B cell (primary cell): ENCODE measurements around the gene MRPS15. TPM values are rescaled to one million over a fixed set of nuclear protein-coding genes. Genes with fewer than 3 reads are reported as not detected.

Experiments used
- ATAC-seq: fragments of 200-7000 bp; cut with Tn5 transposase; one replicate; pipeline ENCODE4 v1.10.0; 2021; ENCODE audit warnings: low read depth, mild to moderate bottlenecking, moderate number of reproducible peaks, moderate library complexity
- CTCF ChIA-PET: fragments of 350-600 bp; sonication (Branson Sonifier 250); formaldehyde crosslinking; loops from one replicate; lab custom pipeline; 2021; ENCODE audit warnings: antibody characterized with exemption, inconsistent platforms; lab: Charles Lee
- POLR2A ChIA-PET: fragments of 350-600 bp; sonication (Branson Sonifier 250); formaldehyde crosslinking; loops from one replicate; lab custom pipeline; 2021; ENCODE audit warnings: antibody characterized with exemption; lab: Charles Lee
- DNase-seq: peaks from one replicate; pipeline ENCODE4 v3.0.0; 2013
- H2AFZ ChIP-seq: 2 replicates; pipeline ENCODE4 v1.6.1; 2012; ENCODE audit warnings: mild to moderate bottlenecking, low read depth, low read length; ENCODE audit not compliant: insufficient read depth, poor library complexity, severe bottlenecking
- H3K27ac ChIP-seq, 2 donors: 1 replicate in 1 of 2; 2 replicates in 1 of 2; pipeline ENCODE4 v1.5.1; 2012 to 2013; ENCODE audit warnings: low read length in 2 of 2, mild to moderate bottlenecking in 2 of 2, moderate library complexity in 1 of 2
- H3K27me3 ChIP-seq, 4 experiments: fragments of 200-600 bp in 1 of 4; sonication (generic) in 1 of 4; replicated peaks in 1 of 4; 1 replicate in 2 of 4; 2 replicates in 2 of 4; pipeline versions ENCODE4 v1.6.1 to v1.7.0; 2013 to 2016; ENCODE audit warnings: low read length in 3 of 4, mild to moderate bottlenecking in 2 of 4, mixed read lengths in 1 of 4, moderate library complexity in 1 of 4; ENCODE audit not compliant: insufficient read depth in 4 of 4, control insufficient read depth in 3 of 4; ENCODE audit errors: control extremely low read depth in 1 of 4
- H3K36me3 ChIP-seq, 2 experiments: replicated peaks in 1 of 2; 1 replicate in 1 of 2; 2 replicates in 1 of 2; pipeline versions ENCODE4 v1.6.1 to v1.7.1; 2013; ENCODE audit warnings: low read length in 1 of 2; ENCODE audit not compliant: insufficient read depth in 2 of 2, control insufficient read depth in 1 of 2; ENCODE audit errors: control extremely low read depth in 1 of 2, extremely low read depth in 1 of 2
- H3K4me1 ChIP-seq, 2 donors: fragments of 200-600 bp in 1 of 2; sonication (generic) in 1 of 2; 1 replicate in 1 of 2; 2 replicates in 1 of 2; pipeline versions ENCODE4 v1.5.1 to v1.6.1; 2013 to 2017; ENCODE audit warnings: low read length in 2 of 2; ENCODE audit not compliant: control insufficient read depth in 2 of 2, insufficient read depth in 2 of 2
- H3K4me2 ChIP-seq: replicated peaks from 2 replicates; pipeline ENCODE3; 2012; ENCODE audit warnings: mild to moderate bottlenecking, low read depth, low read length; ENCODE audit not compliant: poor library complexity, severe bottlenecking
- H3K4me3 ChIP-seq, 5 experiments: fragments of 200-600 bp in 1 of 5; sonication (generic) in 1 of 5; 1 replicate in 3 of 5; 2 replicates in 2 of 5; pipeline versions ENCODE4 v1.5.1 to v1.7.0; 2011 to 2016; ENCODE audit warnings: low read length in 4 of 5, mild to moderate bottlenecking in 4 of 5, low read depth in 2 of 5, control low read depth in 1 of 5, moderate library complexity in 1 of 5; ENCODE audit not compliant: insufficient read depth in 1 of 5; ENCODE audit errors: control extremely low read depth in 1 of 5, extremely low read depth in 1 of 5
- H3K79me2 ChIP-seq: fragments of 200-600 bp; sonication (generic); one replicate; pipeline ENCODE4 v1.6.0; 2016; ENCODE audit warnings: low read length; ENCODE audit not compliant: control insufficient read depth, insufficient read depth
- H3K9ac ChIP-seq: fragments of 200-600 bp; sonication (generic); 2 replicates; pipeline ENCODE4 v1.6.1; 2017; ENCODE audit warnings: mild to moderate bottlenecking, low read length, moderate library complexity
- H3K9me3 ChIP-seq, 3 donors: one replicate each; pipeline versions ENCODE4 v1.6.1 to v1.7.1; 2013; ENCODE audit warnings: low read length in 2 of 3; ENCODE audit not compliant: control insufficient read depth in 2 of 3, insufficient read depth in 1 of 3; ENCODE audit errors: control extremely low read depth in 1 of 3
- H4K20me1 ChIP-seq: 2 replicates; pipeline ENCODE4 v1.6.0; 2012; ENCODE audit warnings: mild to moderate bottlenecking, low read length; ENCODE audit not compliant: insufficient read depth, control insufficient read depth, poor library complexity, severe bottlenecking
- H3K27ac Mint-ChIP-seq: one replicate; pipeline ENCODE4 v1.8.0; 2021; ENCODE audit warnings: mixed read lengths
- H3K27me3 Mint-ChIP-seq: one replicate; pipeline ENCODE4 v1.8.0; 2021; ENCODE audit warnings: mixed read lengths
- H3K4me1 Mint-ChIP-seq: one replicate; pipeline ENCODE4 v1.8.0; 2021; ENCODE audit warnings: mixed read lengths
- H3K4me3 Mint-ChIP-seq: one replicate; pipeline ENCODE4 v1.8.0; 2021; ENCODE audit warnings: mixed read lengths
- H3K9me3 Mint-ChIP-seq: one replicate; pipeline ENCODE4 v1.8.0; 2022; ENCODE audit warnings: mixed read lengths; ENCODE audit not compliant: insufficient read depth
- CTCF ChIP-seq: fragments of 200-600 bp; IDR thresholded peaks from one replicate; pipeline ENCODE4 v1.8.0; 2022; ENCODE audit warnings: antibody characterized with exemption, mild to moderate bottlenecking
- EZH2 ChIP-seq: IDR thresholded peaks from 2 replicates; pipeline ENCODE4 v1.6.1; 2012; ENCODE audit warnings: borderline replicate concordance, low read depth, mild to moderate bottlenecking, moderate library complexity, low read length; ENCODE audit not compliant: insufficient read depth, poor library complexity, severe bottlenecking
- WGBS: methylation state at CpG from one replicate; pipeline ENCODE4 v1.1.5; 2013; ENCODE audit warnings: missing lambda C conversion rate; ENCODE audit not compliant: insufficient coverage; 5-methylcytosine and 5-hydroxymethylcytosine counted together
- intact Hi-C: fragments of 100-400 bp; cut with micrococcal nuclease; formaldehyde crosslinking; loops from one replicate; pipeline ENCODE4 v1.10.0; 2022
- polyA plus RNA-seq: library from polyadenylated mRNA; depleted of rRNA; stranded (reverse); fragments of >200 nt; gene quantifications from 2 replicates; pipeline ENCODE4 v1.2.3, GENCODE V29; 2012
- total RNA-seq, 2 donors: library from RNA; stranded (reverse); fragments of 120-200 nt in 1 of 2; gene quantifications; 1 replicate in 1 of 2; 2 replicates in 1 of 2; pipeline versions ENCODE4 v1.2.3 to v1.2.4, GENCODE V29; 2013 to 2022

Gene MRPS15
- total and polyA plus RNA-seq, 2 donors (not counting 1 experiment from before 2014, with no cell fraction given) = 27.1 to 34.4 TPM

- ChIA-PET POLR2A (no interaction called here), CTCF (interaction anchor here (0.7 kb wide), 1 partner anchor 984 kb away, joined by 3 read pairs; no protein-coding TSS in a partner anchor)
- WGBS = 61% methylated on average over 2 of the region's 3 CpGs
- intact Hi-C loops = no loop called here
- H4K20me1 ChIP-seq = peaks cover 4% of the 10 kb centered on the region
- DNase-seq (no peak), ATAC-seq (no peak)
- no peak overlapping the region for H3K4me3 ChIP-seq
- Mint-ChIP-seq H3K27ac (no peak overlapping the region), H3K4me3 (no peak overlapping the region), H3K27me3 (no peaks in the 10 kb centered on the region), H3K9me3 (no peaks in the 10 kb centered on the region), H3K4me1 (peaks cover 27% of the 10 kb centered on the region)
- TF ChIP-seq EZH2 (no peak), CTCF (no peak)
- no peak overlapping the region for H3K27ac ChIP-seq
- H3K9me3 ChIP-seq = no peaks in the 10 kb centered on the region
- no peak overlapping the region for H3K9ac ChIP-seq
- H3K27me3 ChIP-seq = no peaks in the 10 kb centered on the region
- H2AFZ ChIP-seq = no peak overlapping the region
- peaks cover 10 to 16% of the 10 kb centered on the region in 2 donors for H3K4me1 ChIP-seq
- H3K36me3 ChIP-seq = peaks cover 13 to 37% of the 10 kb centered on the region in 2 experiments
- H3K4me2 ChIP-seq = no peak overlapping the region
- H3K79me2 ChIP-seq = peaks cover 8% of the 10 kb centered on the region
These were observed 5.3 kb downstream of the MRPS15 start for GRCh38 chr1:36458910-36459309.

- POLR2A ChIA-PET = no interaction called here
- H3K36me3 ChIP-seq = peaks cover 13 to 37% of the 10 kb centered on the region in 2 experiments
- no peaks in the 10 kb centered on the region for H3K79me2 ChIP-seq
These were observed 6.5 kb downstream of the MRPS15 start for GRCh38 chr1:36457691-36458090.

More at GRCh38 chr1:36457691-36458090, 6.5 kb downstream of the MRPS15 start:
- Histone ChIP-seq H2AFZ (no peak overlapping the region), H4K20me1 (peaks cover 4% of the 10 kb centered on the region), H3K4me2 (no peak overlapping the region), H3K4me3 (no peak overlapping the region), H3K9ac (no peak overlapping the region), H3K9me3 (no peaks in the 10 kb centered on the region), H3K4me1 (peaks cover 3 to 6% of the 10 kb centered on the region in 2 donors), H3K27ac (no peak overlapping the region), H3K27me3 (no peaks in the 10 kb centered on the region)
- TF ChIP-seq CTCF (no peak), EZH2 (no peak)
- intact Hi-C loops = no loop called here
- WGBS = 17% methylated on average over 1 of the region's 5 CpGs
- DNase-seq (no peak), ATAC-seq (no peak)
- Mint-ChIP-seq H3K4me3 (no peak overlapping the region), H3K27me3 (no peaks in the 10 kb centered on the region), H3K9me3 (no peaks in the 10 kb centered on the region), H3K4me1 (peaks cover 18% of the 10 kb centered on the region), H3K27ac (no peak overlapping the region)
- CTCF ChIA-PET = no interaction called here
